BJ (cell line): ENCODE measurements around the gene SLC16A8. TPM values are rescaled to one million over a fixed set of nuclear protein-coding genes. Genes with fewer than 3 reads are reported as not detected.
"Not testable (repeated sequence)": the region's sequence is repeated elsewhere in the genome, so short reads cannot be mapped to it uniquely, and the experiment has no call there.

Experiments
- CTCF ChIA-PET: fragments of 350-600 bp; formaldehyde crosslinking; extraction: SDS; loops from one replicate; lab custom pipeline; 2021; ENCODE audit warnings: antibody characterized with exemption, inconsistent platforms; lab: Yijun Ruan, JAX
- POLR2A ChIA-PET: fragments of 300-600 bp; sonication (Branson Sonifier 250); formaldehyde crosslinking; extraction: SDS; loops from one replicate; lab custom pipeline; 2021; ENCODE audit warnings: antibody characterized with exemption; lab: Charles Lee
- DNase-seq: peaks from one replicate; pipeline ENCODE4 v3.0.0-alpha.2; 2011; ENCODE audit warnings: low read depth
- H3K27me3 ChIP-seq: 2 replicates; pipeline ENCODE4 v1.6.0; 2011; ENCODE audit warnings: low read length; ENCODE audit not compliant: control insufficient read depth, insufficient read depth
- H3K36me3 ChIP-seq: 2 replicates; pipeline ENCODE4 v1.5.1; 2011; ENCODE audit warnings: low read length; ENCODE audit not compliant: control insufficient read depth, insufficient read depth
- H3K4me3 ChIP-seq: 2 replicates; pipeline ENCODE4 v1.5.1; 2011; ENCODE audit warnings: low read depth, mild to moderate bottlenecking, control low read depth, low read length
- CTCF ChIP-seq: IDR thresholded peaks from 2 replicates; pipeline ENCODE4 v1.5.1; 2011; ENCODE audit warnings: low read depth, mild to moderate bottlenecking, control low read depth, inconsistent platforms, low read length, moderate library complexity; ENCODE audit not compliant: insufficient read depth
- polyA plus RNA-seq: library from polyadenylated mRNA; depleted of rRNA; stranded (reverse); fragments of >200 nt; gene quantifications from 2 replicates; pipeline ENCODE4 v1.2.3, GENCODE V29; 2011

The SLC16A8 gene
- polyA plus RNA-seq, 1 experiment, result 0.10 TPM

GRCh38 chr22:38080850-38081635 lies 2.9 kb downstream of the SLC16A8 start:
- Histone ChIP-seq H3K27me3 (peaks cover 3% of the 10 kb centered on the region; the same call in 1 of the 2 replicates), H3K4me3 (peak overlapping the region; percentile 13), H3K36me3 (no peaks in the 10 kb centered on the region)
- DNase-seq, result no peak
- CTCF ChIA-PET, result no interaction called here
- no peak for TF ChIP-seq CTCF
- POLR2A ChIA-PET, result no interaction called here

GRCh38 chr22:38080474-38080849 lies 3.5 kb downstream of the SLC16A8 start:
- TF ChIP-seq CTCF, result no peak
- Histone ChIP-seq H3K27me3 (peaks cover 3% of the 10 kb centered on the region; the same call in 1 of the 2 replicates), H3K36me3 (no peaks in the 10 kb centered on the region), H3K4me3 (no peak overlapping the region)
- POLR2A ChIA-PET, result no interaction called here
- no peak for DNase-seq
- CTCF ChIA-PET, result no interaction called here

DNA sequence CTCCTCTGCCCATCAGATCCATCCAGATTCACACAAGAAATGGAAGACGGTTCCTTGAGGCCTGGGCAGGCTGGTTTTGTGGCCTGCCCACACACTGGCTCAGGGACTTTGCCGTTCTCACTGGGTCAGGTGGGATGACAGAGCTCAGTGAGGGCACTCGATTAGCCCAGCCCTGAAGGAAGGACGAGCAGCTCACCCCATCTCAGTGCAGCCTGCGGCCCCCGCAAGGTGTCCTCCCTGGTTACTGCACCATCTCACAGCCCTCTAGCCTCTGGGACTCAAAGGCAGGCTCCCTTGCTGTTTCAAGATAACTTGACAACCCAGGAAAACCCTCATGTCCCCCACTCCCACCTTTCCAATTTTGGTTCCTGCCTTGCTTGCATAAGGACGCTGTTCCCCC lies 4.2 kb downstream of the SLC16A8 start:
- Histone ChIP-seq H3K27me3 (peaks cover 3% of the 10 kb centered on the region; the same call in 1 of the 2 replicates), H3K4me3 (no peak overlapping the region), H3K36me3 (no peaks in the 10 kb centered on the region)
- TF ChIP-seq CTCF, result no peak
- POLR2A ChIA-PET, result no interaction called here
- no peak for DNase-seq
- CTCF ChIA-PET, result no interaction called here

GRCh38 chr22:38079208-38079607 lies 4.8 kb downstream of the SLC16A8 start:
- H3K4me3 ChIP-seq, POLR2A ChIA-PET, H3K27me3 ChIP-seq, DNase-seq, H3K36me3 ChIP-seq, CTCF ChIA-PET: not testable (repeated sequence)

DNA sequence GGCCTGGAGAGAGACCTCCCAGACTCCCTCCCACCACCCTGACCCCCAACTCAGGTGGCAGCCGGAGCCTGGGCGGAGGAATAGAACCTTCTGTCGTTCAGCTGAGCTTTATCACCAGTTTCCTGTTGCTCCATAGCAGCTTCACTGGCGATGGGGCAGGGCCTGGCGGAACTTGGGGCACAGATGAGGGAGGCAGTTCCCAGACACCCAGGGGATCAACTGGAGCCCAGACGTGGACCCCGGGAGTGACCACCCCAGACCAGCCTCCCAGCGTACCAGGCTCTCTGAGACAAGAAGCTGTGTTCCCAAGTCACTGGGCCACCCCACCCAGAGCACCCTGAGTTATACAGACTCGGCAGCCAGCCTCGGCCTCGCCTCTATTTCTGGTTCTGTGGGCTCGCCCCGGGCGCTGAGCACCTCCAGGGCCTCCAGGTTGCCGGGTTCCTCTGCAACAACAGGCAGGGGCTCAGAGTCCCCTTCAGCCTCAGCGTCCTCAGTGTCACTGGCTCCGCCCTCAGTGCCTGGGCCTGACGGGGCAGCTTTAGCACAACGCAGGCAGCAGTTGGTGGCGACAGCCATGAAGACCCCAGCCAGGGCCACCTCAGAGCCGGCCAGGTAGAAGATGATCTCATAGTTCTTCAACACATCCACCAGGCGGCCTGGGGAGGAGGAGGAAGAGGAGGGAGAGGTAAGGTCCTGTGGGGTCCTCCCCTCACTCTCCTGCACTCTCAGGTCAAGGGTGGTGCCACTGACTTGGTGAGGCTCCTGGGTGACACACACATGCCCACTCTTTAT lies 5.7 kb downstream of the SLC16A8 start:
- no peak overlapping the region for H3K4me3 ChIP-seq
- POLR2A ChIA-PET, result no interaction called here
- peaks cover 5% of the 10 kb centered on the region for H3K36me3 ChIP-seq
- H3K27me3 ChIP-seq, result peaks cover 3% of the 10 kb centered on the region; the same call in 1 of the 2 replicates
- TF ChIP-seq CTCF, result no peak
- CTCF ChIA-PET, result no interaction called here
- DNase-seq, result no peak
